H1 (cell line): ENCODE measurements around the gene KRT1. TPM values are rescaled to one million over a fixed set of nuclear protein-coding genes. Genes with fewer than 3 reads are reported as not detected.

ENCODE experiments used
- CTCF ChIA-PET: fragments of 300-600 bp; sonication (Branson Sonifier 250); formaldehyde crosslinking; loops from one replicate; lab custom pipeline; 2021; ENCODE audit not compliant: partially characterized antibody; lab: Charles Lee
- POLR2A ChIA-PET: fragments of 300-600 bp; sonication (Branson Sonifier 250); formaldehyde crosslinking; loops from one replicate; lab custom pipeline; 2021; ENCODE audit warnings: inconsistent platforms; ENCODE audit not compliant: partially characterized antibody; lab: Charles Lee
- DNase-seq, 2 experiments: peaks; one replicate each; pipeline versions ENCODE4 v3.0.0 to v3.0.0-alpha.2; 2010 to 2022; ENCODE audit warnings: low spot score in 2 of 2, low read depth in 1 of 2, mixed read lengths in 1 of 2
- FAIRE-seq: peaks from 2 replicates; lab custom pipeline; 2011; peaks lifted over from hg19 to GRCh38; lab: Jason Lieb, UNC
- H2AFZ ChIP-seq: 2 replicates; pipeline ENCODE4 v1.8.1; 2012; ENCODE audit warnings: low read length, inconsistent platforms
- H2AK5ac ChIP-seq: 2 replicates; pipeline ENCODE4 v1.6.1; 2013; ENCODE audit warnings: low read depth, low read length
- H2BK120ac ChIP-seq: replicated peaks from 2 replicates; pipeline ENCODE3; 2013; ENCODE audit warnings: low read depth, low read length, inconsistent platforms
- H2BK12ac ChIP-seq: 2 replicates; pipeline ENCODE4 v1.6.1; 2013; ENCODE audit warnings: low read depth, low read length
- H2BK15ac ChIP-seq: 2 replicates; pipeline ENCODE4 v1.6.1; 2013; ENCODE audit warnings: low read length
- H2BK20ac ChIP-seq: 2 replicates; pipeline ENCODE4 v1.6.1; 2013; ENCODE audit warnings: low read length
- H2BK5ac ChIP-seq: 2 replicates; pipeline ENCODE4 v1.6.1; 2013; ENCODE audit warnings: low read depth, low read length
- H3K14ac ChIP-seq: 2 replicates; pipeline ENCODE4 v1.6.1; 2013; ENCODE audit warnings: inconsistent platforms; ENCODE audit not compliant: insufficient read length
- H3K18ac ChIP-seq: 2 replicates; pipeline ENCODE4 v1.6.1; 2013; ENCODE audit warnings: low read length; ENCODE audit errors: extremely low read depth
- H3K23ac ChIP-seq: 2 replicates; pipeline ENCODE4 v1.6.1; 2013; ENCODE audit warnings: inconsistent platforms; ENCODE audit not compliant: insufficient read length
- H3K23me2 ChIP-seq: 2 replicates; pipeline ENCODE4 v1.6.1; 2013; ENCODE audit warnings: low read depth, low read length
- H3K27ac ChIP-seq: 2 replicates; pipeline ENCODE4 v1.6.1; 2011; ENCODE audit warnings: low read depth, low read length, inconsistent platforms
- H3K27me3 ChIP-seq, 4 experiments: replicated peaks in 1 of 4; 1 replicate in 1 of 4; 2 replicates in 3 of 4; pipeline versions ENCODE4 v1.6.1 to v1.8.1; 2011 to 2013; ENCODE audit warnings: low read length in 3 of 4, mild to moderate bottlenecking in 3 of 4, inconsistent platforms in 2 of 4, mixed read lengths in 2 of 4, moderate library complexity in 1 of 4; ENCODE audit not compliant: control insufficient read depth in 3 of 4, insufficient read depth in 3 of 4; ENCODE audit errors: extremely low read depth in 1 of 4
- H3K36me3 ChIP-seq, 4 experiments: 2 replicates each; pipeline versions ENCODE4 v1.6.1 to v1.8.1; 2011 to 2013; ENCODE audit warnings: mild to moderate bottlenecking in 4 of 4, low read length in 3 of 4, moderate library complexity in 2 of 4, control low read depth in 1 of 4, inconsistent platforms in 1 of 4; ENCODE audit not compliant: insufficient read depth in 4 of 4, control insufficient read depth in 2 of 4
- H3K4ac ChIP-seq: replicated peaks from 2 replicates; pipeline ENCODE3; 2013; ENCODE audit warnings: low read length, low read depth, mixed read lengths, inconsistent platforms; ENCODE audit not compliant: insufficient read length
- H3K4me1 ChIP-seq, 4 experiments: replicated peaks in 1 of 4; 1 replicate in 1 of 4; 2 replicates in 3 of 4; pipeline versions ENCODE4 v1.6.1 to v1.8.1; 2011 to 2013; ENCODE audit warnings: low read length in 3 of 4, inconsistent platforms in 2 of 4, mixed read lengths in 1 of 4; ENCODE audit not compliant: insufficient read depth in 4 of 4, control insufficient read depth in 3 of 4
- H3K4me2 ChIP-seq, 2 experiments: 2 replicates each; pipeline versions ENCODE4 v1.6.1 to v1.8.1; 2011 to 2013; ENCODE audit warnings: low read depth in 2 of 2, low read length in 2 of 2, control low read depth in 1 of 2, inconsistent platforms in 1 of 2, mild to moderate bottlenecking in 1 of 2; ENCODE audit not compliant: insufficient read depth in 1 of 2
- H3K4me3 ChIP-seq, 4 experiments: fragments of 200-600, 300-600 bp in 1 of 4; sonication (generic), shearing (Covaris generic), sonication (Bioruptor Twin) in 1 of 4; 2 replicates each; pipeline versions ENCODE4 v1.5.1 to v1.8.1; 2011 to 2016; ENCODE audit warnings: low read length in 4 of 4, low read depth in 3 of 4, control low read depth in 2 of 4, inconsistent platforms in 2 of 4, mild to moderate bottlenecking in 2 of 4, mixed read lengths in 1 of 4, moderate library complexity in 1 of 4; ENCODE audit not compliant: insufficient read depth in 2 of 4; ENCODE audit errors: extremely low read depth in 1 of 4
- H3K56ac ChIP-seq: replicated peaks from 2 replicates; pipeline ENCODE3; 2013; ENCODE audit warnings: low read depth, mild to moderate bottlenecking, mixed read lengths, low read length, inconsistent platforms; ENCODE audit not compliant: insufficient read length
- H3K79me1 ChIP-seq: 2 replicates; pipeline ENCODE4 v1.6.1; 2013; ENCODE audit warnings: low read depth, low read length, control low read depth
- H3K79me2 ChIP-seq, 2 experiments: 2 replicates each; pipeline versions ENCODE4 v1.6.1 to v1.8.1; 2012 to 2013; ENCODE audit warnings: low read length in 2 of 2, mild to moderate bottlenecking in 2 of 2, inconsistent platforms in 1 of 2; ENCODE audit not compliant: insufficient read depth in 2 of 2, control insufficient read depth in 1 of 2
- H3K9ac ChIP-seq, 4 experiments: replicated peaks in 1 of 4; 1 replicate in 1 of 4; 2 replicates in 3 of 4; pipeline versions ENCODE4 v1.6.1 to v1.8.1; 2011 to 2013; ENCODE audit warnings: low read depth in 3 of 4, low read length in 3 of 4, control low read depth in 2 of 4, mild to moderate bottlenecking in 2 of 4, moderate library complexity in 2 of 4, inconsistent platforms in 1 of 4; ENCODE audit errors: extremely low read depth in 1 of 4
- H3K9me3 ChIP-seq, 2 experiments: 2 replicates each; pipeline versions ENCODE4 v1.6.1 to v1.8.1; 2012 to 2013; ENCODE audit warnings: mild to moderate bottlenecking in 2 of 2, moderate library complexity in 2 of 2, control low read depth in 1 of 2, inconsistent platforms in 1 of 2, low read depth in 1 of 2, low read length in 1 of 2, mixed read lengths in 1 of 2; ENCODE audit not compliant: insufficient read depth in 2 of 2
- H4K20me1 ChIP-seq, 2 experiments: replicated peaks in 1 of 2; 2 replicates each; pipeline versions ENCODE3 to v1.8.1; 2011 to 2013; ENCODE audit warnings: inconsistent platforms in 2 of 2, low read length in 2 of 2, mild to moderate bottlenecking in 1 of 2; ENCODE audit not compliant: insufficient read depth in 2 of 2, control insufficient read depth in 1 of 2
- H4K5ac ChIP-seq: 2 replicates; pipeline ENCODE4 v1.6.1; 2013; ENCODE audit warnings: low read length, low read depth, mixed read lengths, inconsistent platforms; ENCODE audit not compliant: insufficient read length
- H4K8ac ChIP-seq: 2 replicates; pipeline ENCODE4 v1.8.0; 2013; ENCODE audit warnings: mild to moderate bottlenecking, moderate library complexity, low read length, inconsistent platforms; ENCODE audit not compliant: insufficient read depth; ENCODE audit errors: extremely low read depth
- H4K91ac ChIP-seq: replicated peaks from 2 replicates; pipeline ENCODE3; 2013; ENCODE audit warnings: low read length, mixed read lengths, inconsistent platforms; ENCODE audit not compliant: insufficient read length
- CBX5 ChIP-seq: fragments of 300-800, 300-1000 bp; sonication (generic); IDR thresholded peaks from 2 replicates; pipeline ENCODE4 v1.7.1; 2016; ENCODE audit warnings: antibody characterized with exemption, low read length, low read depth
- JUND ChIP-seq: IDR thresholded peaks from 2 replicates; pipeline ENCODE4 v1.6.1; 2011; ENCODE audit warnings: mild to moderate bottlenecking, improper control_type of control experiment, low read length
- SUZ12 ChIP-seq: fragments of 200-600 bp; sonication (generic); IDR thresholded peaks from 2 replicates; pipeline ENCODE4 v1.6.1; 2012; ENCODE audit warnings: mild to moderate bottlenecking, inconsistent platforms, low read length, moderate library complexity, mixed read lengths
- WGBS, 2 experiments: shearing (Covaris generic) in 1 of 2; methylation state at CpG; one replicate each; pipeline versions ENCODE4 v1.1.6 to v1.1.7; 2013 to 2015; ENCODE audit warnings: low lambda C conversion rate in 2 of 2, mixed read lengths in 2 of 2, inconsistent platforms in 1 of 2, low coverage in 1 of 2, missing lambda C conversion rate in 1 of 2; ENCODE audit not compliant: insufficient replicate concordance in 2 of 2, insufficient coverage in 1 of 2, insufficient read length in 1 of 2; ENCODE audit errors: extremely low coverage in 1 of 2, missing lambda C conversion rate in 1 of 2; 5-methylcytosine and 5-hydroxymethylcytosine counted together
- polyA plus RNA-seq, 7 experiments: library from polyadenylated mRNA; depleted of rRNA in 3 of 7; stranded (reverse) in 5 of 7; unstranded in 2 of 7; fragments of >200 nt in 5 of 7; fragments of 200-250 nt in 2 of 7; gene quantifications; 1 replicate in 5 of 7; 2 replicates in 1 of 7; 4 replicates in 1 of 7; pipeline versions ENCODE4 v1.2.1 to v1.2.3, GENCODE V29; 2011 to 2013; ENCODE audit warnings: missing spikeins in 2 of 7, mixed read lengths in 2 of 7
- total RNA-seq: library from RNA; stranded (reverse); fragmentation: NEBNext Ultra II Directional; extraction: Animal tissue kit (Norgen Biotek cat#: 25700); gene quantifications from 2 replicates; pipeline ENCODE4 v1.2.1, GENCODE V29; 2021
- TF ChIP-seq, protein P1 (sequence below): IDR thresholded peaks from 2 replicates; pipeline ENCODE4 v1.6.1; 2012; ENCODE audit warnings: inconsistent platforms

The KRT1 gene
- total and polyA plus RNA-seq, 2 of the 8 experiments (the other 6 are each of a cell fraction or from before 2014, with no cell fraction given): not detected

- Histone ChIP-seq H3K27ac (no peak overlapping the region), H3K23ac (no peak overlapping the region), H2BK15ac (no peak overlapping the region), H2BK20ac (no peak overlapping the region), H3K9ac (no peak overlapping the region), H2BK5ac (no peak overlapping the region), H2BK12ac (no peak overlapping the region), H3K14ac (no peak overlapping the region), H3K18ac (no peak overlapping the region), H2BK120ac (no peak overlapping the region), H2AK5ac (no peak overlapping the region), H3K9me3 (peaks cover 0 to 6% of the 10 kb centered on the region in 2 experiments; a peak in 1 of 4 replicates), H4K8ac (no peak overlapping the region), H3K4me1 (no peaks in the 10 kb centered on the region), H3K4me3 (no peak overlapping the region), H3K27me3 (peaks cover 0 to 3% (median 0%) of the 10 kb centered on the region in 4 experiments; a peak in 1 of 7 replicates), H3K79me1 (no peaks in the 10 kb centered on the region), H4K91ac (no peak overlapping the region), H4K20me1 (no peaks in the 10 kb centered on the region), H4K5ac (no peak overlapping the region)
- ChIA-PET CTCF (interaction anchor here (0.8 to 2.2 kb wide), 5 partner anchors 16 to 222 kb away, joined by 3 to 8 read pairs (median 5); no protein-coding TSS in a partner anchor), POLR2A (interaction anchor here (0.7 kb wide), 1 partner anchor 165 kb away, joined by 3 read pairs; no protein-coding TSS in a partner anchor)
- DNase-seq (no peak), FAIRE-seq (no peak)
- WGBS, 2 experiments: 87% methylated on average over 6 of the region's 6 CpGs; no CpG with 5 or more reads in 1 of the 2 experiments
- no peak for TF ChIP-seq CBX5
- no peak for TF ChIP-seq JUND
- TF ChIP-seq, protein P1, sequence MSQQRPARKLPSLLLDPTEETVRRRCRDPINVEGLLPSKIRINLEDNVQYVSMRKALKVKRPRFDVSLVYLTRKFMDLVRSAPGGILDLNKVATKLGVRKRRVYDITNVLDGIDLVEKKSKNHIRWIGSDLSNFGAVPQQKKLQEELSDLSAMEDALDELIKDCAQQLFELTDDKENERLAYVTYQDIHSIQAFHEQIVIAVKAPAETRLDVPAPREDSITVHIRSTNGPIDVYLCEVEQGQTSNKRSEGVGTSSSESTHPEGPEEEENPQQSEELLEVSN: no peak
- TF ChIP-seq SUZ12: no peak
- TF ChIP-seq, all 59 proteins: peak for 0
- Histone ChIP-seq H3K23me2 (no peaks in the 10 kb centered on the region), H2AFZ (no peak overlapping the region), H3K4ac (no peak overlapping the region), H3K56ac (no peak overlapping the region), H3K4me2 (no peak overlapping the region), H3K36me3 (no peaks in the 10 kb centered on the region), H3K79me2 (no peaks in the 10 kb centered on the region)
These were observed 31.1 kb downstream of the KRT1 start for GRCh38 chr12:52649066-52649465.
